HG03039 (cell line): ENCODE measurements around the gene GRIK4.
"Not testable (repeated sequence)": the region's sequence is repeated elsewhere in the genome, so short reads cannot be mapped to it uniquely, and the experiment has no call there.

ENCODE experiments used
- ATAC-seq: cut with Tn5 transposase; IDR thresholded peaks from one replicate; pipeline ENCODE4 v1.9.1; 2021; ENCODE audit warnings: mild to moderate bottlenecking, moderate library complexity; ENCODE audit not compliant: unreplicated experiment

GRIK4 gene, protein sequence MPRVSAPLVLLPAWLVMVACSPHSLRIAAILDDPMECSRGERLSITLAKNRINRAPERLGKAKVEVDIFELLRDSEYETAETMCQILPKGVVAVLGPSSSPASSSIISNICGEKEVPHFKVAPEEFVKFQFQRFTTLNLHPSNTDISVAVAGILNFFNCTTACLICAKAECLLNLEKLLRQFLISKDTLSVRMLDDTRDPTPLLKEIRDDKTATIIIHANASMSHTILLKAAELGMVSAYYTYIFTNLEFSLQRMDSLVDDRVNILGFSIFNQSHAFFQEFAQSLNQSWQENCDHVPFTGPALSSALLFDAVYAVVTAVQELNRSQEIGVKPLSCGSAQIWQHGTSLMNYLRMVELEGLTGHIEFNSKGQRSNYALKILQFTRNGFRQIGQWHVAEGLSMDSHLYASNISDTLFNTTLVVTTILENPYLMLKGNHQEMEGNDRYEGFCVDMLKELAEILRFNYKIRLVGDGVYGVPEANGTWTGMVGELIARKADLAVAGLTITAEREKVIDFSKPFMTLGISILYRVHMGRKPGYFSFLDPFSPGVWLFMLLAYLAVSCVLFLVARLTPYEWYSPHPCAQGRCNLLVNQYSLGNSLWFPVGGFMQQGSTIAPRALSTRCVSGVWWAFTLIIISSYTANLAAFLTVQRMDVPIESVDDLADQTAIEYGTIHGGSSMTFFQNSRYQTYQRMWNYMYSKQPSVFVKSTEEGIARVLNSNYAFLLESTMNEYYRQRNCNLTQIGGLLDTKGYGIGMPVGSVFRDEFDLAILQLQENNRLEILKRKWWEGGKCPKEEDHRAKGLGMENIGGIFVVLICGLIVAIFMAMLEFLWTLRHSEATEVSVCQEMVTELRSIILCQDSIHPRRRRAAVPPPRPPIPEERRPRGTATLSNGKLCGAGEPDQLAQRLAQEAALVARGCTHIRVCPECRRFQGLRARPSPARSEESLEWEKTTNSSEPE

DNA sequence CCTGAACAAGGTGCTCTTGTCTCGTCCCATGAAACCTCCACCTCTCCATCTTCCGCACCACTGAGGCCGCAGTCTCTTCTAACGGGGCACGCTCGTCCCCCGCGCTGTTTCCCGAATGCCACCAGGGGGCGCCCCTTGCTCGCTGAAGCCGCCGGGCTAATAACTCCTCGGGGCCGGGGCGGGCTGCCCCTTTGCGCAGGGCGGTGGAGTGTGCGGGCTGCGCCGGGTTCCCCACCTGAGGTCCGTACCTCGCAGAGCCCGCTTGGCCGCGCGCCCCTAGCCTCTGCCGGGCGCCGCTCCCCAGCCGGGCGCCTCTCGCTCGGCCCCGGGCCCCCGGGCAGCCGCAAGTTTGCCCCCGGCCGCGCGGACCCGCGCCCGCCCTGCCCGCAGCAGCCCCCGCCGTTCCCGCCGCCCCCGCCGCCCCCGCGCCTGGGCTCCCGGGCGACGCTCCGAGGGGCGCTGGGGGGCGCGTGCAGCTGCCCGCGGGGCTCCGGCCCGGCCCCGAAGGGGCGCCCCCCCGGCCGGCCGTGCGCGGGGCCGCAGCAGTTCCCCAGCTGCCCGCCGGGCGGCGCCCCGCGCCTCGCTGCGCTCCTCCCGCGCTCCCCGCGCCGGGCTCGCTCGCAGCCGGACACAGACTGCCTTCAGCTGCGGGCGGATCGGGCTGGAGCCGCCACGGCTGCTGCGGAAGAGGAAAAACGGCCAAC, at the start of gene GRIK4:
TSS of gene GRIK4 (plus strand) at position 633 of the 704 bp plus-strand sequence. CDS start 148,571 bp downstream, outside the sequence.
- ATAC-seq = peak; percentile 79

DNA sequence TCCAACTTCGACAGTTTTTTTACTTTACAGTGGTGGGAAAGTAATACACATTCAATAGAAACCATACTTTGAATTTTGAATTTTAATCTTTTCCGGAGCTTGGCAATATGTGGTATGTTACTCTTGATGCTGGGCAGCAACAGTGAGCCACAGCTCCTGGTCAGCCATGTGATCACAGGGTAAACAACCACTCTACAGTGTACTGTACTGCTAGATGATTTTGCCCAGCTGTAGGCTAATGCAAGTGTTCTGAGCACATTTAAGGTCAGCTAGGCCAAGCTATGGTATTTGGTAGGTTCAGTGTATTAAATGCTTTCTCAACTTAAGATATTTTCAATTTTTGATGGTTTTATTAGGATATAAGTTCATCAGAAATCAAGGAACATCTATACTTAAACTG, 48.7 kb upstream of the GRIK4 start:
- ATAC-seq = no peak

DNA sequence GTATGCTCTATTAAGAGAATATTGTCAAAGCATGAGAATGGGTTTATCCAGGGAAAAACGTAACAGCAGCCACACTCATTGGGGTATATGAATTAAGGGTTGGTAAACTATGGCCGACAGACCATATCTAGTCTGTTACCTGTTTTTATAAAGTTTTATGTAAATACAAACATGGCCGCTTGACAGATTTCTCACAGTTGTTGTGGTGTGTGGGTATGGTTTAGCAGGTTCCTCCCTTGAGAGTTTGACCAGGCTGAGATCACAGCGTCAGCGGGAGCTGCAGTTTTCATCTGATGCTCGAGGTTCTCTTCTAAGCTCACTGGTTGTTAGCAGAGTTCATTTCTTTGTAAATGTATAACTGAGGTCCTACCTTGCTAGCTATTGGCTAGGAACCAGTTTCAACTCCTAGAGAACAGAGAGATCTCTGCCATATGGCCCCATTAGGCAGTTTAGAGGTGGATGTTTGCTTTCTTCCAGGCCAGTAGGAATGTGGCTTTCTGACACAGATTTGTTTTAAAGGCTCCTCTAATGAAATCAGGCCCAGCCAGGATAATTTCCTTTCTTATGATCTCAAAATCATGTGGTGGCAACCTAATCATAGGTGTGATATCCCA, 45.5 kb upstream of the GRIK4 start:
- no peak for ATAC-seq

DNA sequence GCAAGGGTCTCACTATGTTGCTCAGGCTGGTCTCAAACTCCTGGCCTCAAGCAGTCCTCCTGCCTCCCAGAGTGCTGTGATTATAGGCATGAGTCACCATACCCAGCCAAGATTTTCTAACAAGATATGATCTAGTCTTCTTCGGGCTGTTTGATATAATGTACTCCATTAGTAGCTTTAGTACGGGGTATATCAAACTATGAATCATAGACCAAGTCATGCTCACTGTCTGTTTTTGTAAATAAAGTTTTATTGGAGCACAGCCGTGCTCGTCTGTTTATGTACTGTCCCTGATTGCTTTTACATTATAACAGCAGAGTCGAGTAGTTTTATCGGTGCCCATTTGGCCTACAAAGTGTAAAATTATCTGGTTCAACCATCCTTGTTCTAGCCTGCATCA, 43.9 kb upstream of the GRIK4 start:
- no peak for ATAC-seq

DNA sequence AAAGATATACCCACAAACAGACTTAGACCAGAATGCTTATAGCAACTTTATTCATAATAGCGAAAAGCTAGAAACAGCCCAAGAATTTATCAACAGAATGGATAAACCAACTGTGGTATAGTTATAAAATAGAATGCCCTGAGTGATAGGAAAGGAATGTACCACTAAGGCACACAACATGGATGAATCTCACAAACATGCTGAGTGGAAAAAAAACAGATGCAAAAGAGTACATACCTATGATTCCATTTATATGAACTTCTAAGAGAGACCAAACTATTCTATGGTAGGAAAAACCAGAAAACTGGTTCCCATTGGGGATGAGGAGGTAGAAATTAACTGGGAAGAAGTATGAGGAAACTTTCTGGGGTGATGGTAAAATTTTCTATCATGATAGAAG, 40.4 kb upstream of the GRIK4 start:
- ATAC-seq = no peak

DNA sequence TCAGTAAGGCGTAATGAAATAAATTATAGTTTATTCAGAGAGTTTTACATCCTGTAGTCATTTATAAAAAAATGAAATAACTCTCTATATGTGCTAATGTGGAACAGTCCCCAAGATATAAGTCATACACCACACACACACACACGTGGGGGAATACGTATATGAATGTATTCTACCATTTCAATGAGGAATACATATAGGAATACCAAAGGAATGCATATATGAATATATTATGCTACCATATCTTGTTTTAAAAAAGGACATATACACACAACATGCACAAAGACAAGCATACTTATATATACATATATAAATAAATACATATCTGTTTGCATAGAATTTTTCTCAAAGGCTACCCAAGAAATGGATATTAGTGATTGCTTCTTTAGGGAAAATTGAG, 39.6 kb upstream of the GRIK4 start:
- no peak for ATAC-seq

DNA sequence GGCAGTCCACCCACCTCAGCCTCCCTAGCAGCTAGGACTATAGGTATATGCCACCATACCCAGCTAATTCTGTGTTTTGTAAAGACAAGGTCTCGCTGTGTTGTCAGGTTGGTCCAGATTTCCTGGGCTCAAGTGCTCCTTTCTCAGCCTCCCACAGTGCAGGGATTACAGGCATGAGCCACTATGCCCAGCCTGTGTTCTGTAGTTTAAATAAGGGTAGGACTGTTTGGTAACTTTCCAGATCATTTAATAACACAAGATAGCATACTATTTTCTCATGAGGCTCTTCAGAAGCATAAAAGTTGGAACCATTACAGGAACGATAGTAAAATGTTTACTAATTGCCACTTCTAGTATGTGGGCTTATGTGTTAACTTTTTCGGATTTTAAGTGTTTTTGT, 38.0 kb upstream of the GRIK4 start:
- no peak for ATAC-seq

DNA sequence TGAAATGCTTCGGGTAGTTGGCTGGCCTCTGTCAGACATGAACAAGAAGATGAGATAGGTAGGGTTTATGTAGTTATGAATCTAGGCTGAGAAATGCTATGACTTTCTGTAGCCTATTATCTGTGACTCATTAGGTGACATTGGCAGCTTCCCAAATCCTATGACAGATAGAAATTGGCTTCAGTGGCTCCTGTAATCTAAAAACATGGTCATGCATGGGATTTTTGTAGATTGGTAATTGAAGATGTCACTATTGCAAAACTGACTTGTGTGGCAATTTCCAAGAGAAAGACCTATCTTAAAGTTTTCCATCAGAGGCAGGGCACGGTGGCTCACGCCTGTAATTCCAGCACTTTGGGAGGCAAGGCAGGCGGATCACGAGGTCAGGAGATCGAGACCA, 29.4 kb upstream of the GRIK4 start:
- no peak for ATAC-seq

DNA sequence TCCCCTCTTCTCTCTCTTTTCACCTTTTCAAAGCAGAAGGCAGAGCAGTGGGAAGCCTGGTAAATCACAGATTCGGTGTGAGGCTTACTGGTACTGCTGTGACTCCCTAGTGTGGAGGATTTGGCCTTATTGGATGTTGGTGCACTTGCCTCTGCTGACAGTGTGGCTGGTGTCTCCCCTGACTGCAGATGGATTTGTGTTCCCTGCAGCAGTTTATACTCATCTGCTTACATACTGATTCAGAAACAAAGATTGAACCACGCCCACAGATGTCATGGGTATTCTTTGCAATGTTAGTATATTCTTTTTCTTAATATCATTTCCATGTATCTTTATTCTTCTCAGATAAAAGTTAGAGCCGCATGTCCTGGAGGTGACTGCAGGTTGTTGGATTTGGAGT, 26.8 kb upstream of the GRIK4 start:
- no peak for ATAC-seq

DNA sequence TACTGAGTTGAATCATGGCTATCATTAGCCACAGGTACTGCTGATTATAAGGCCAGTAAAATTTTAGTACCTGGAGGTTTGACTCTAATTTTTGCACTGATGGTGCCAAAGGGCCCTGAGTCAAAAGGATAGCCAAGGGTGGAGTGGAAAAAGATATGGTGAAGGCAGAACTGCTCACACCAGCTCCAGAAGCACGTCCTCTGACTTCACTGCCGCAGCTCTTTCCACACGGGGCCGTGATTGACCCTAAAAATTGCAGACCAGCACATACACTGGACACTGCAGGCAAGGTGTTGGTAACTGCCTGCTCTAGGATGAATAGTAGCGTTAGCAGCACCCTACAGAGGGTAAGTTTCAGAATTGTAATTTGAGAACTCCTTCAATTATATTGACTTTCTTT, 25.4 kb upstream of the GRIK4 start:
- ATAC-seq = no peak

DNA sequence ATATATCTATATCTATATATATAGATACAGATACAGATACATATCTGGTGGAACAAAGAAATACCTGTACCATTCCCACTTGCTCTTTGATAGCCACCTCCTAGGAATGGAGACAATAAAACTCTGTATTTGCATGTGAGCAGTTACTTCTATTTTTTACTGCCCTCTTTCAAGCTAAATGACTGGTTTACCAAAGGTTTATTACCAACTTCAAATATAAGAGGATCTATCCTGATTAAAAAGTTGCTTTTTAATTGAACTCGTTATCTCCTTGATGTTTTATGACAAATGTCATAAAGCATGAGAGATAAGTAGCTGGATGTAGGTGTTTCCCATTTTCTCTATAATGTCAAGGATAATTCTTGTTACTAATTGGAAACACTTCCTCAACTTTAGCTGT, 21.7 kb upstream of the GRIK4 start:
- ATAC-seq = no peak

DNA sequence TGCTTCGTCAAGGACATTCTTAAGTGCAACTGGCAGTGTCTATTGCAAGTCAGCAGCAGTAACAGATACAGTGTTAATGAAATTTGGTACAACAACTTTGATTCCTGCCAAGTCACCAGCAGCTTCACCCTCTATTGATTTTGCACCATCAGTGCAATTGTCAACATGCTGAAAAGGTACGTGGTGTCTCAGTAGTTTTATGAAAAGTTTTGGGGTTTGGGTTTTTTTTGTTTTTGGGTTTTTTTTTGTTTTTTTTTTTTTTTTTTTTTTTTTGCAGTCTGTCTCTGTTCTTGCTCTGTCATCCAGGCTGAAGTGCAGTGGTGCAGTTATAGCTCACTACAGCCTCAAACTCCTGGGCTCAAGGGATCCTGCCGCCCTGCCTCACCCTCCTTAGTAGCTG, 19.1 kb upstream of the GRIK4 start:
- ATAC-seq = no peak

DNA sequence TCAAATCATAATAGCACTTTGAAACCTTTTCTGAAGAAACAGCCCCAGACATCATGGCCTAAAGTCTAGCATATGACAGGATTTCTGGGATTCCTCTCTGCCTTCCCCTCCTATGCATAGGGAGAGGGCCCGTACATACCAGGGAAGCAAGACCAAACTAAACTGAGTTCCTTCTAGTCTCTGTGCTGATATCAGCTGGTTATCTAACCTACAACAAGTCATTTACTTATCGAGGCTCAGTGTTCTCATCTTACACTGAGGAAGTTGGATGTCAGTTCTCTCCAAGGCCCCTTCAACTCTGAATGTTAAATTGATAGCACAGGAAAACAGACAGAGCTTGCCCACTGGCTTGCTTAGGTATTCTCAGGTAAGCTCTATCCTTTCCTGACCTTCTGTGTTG, 17.0 kb upstream of the GRIK4 start:
- ATAC-seq = no peak

DNA sequence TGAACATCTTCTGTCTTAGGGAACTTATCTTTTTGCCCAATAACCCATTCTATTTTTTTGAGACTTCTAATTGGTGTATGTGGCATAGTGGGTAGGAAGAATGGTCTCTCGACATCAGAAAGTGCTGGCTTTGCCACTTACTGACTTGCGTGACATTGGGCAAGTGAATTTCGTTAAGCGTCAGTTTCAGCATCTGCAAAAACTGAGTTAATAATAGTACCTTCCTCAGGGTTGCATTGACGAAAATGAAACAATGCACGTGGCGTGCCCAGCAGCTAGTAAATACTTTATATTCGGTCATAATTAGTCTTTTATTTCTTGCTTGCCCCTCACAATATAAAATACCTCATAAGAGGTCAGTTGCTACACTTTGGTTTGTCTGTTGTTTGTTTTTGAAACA, 12.5 kb upstream of the GRIK4 start:
- no peak for ATAC-seq

DNA sequence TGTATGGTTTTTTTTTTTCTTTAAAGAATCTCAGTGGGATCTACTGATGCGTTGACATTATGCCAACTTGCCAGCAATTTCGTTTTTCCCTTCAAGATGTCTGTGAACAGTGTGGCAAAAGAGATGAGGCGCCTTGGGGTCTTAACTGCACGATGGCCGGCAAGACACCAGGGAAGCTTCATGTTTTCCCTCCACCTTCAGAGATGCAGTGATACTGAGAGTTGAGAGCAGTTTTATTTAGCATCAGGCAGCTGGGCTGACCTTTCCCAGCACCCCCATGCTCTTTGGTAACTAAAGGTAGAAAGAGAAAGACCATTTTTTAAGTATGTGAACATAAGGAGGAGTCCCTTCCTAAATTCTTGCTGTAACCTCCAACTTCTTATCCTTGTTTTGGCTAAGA, 11.7 kb upstream of the GRIK4 start:
- no peak for ATAC-seq

DNA sequence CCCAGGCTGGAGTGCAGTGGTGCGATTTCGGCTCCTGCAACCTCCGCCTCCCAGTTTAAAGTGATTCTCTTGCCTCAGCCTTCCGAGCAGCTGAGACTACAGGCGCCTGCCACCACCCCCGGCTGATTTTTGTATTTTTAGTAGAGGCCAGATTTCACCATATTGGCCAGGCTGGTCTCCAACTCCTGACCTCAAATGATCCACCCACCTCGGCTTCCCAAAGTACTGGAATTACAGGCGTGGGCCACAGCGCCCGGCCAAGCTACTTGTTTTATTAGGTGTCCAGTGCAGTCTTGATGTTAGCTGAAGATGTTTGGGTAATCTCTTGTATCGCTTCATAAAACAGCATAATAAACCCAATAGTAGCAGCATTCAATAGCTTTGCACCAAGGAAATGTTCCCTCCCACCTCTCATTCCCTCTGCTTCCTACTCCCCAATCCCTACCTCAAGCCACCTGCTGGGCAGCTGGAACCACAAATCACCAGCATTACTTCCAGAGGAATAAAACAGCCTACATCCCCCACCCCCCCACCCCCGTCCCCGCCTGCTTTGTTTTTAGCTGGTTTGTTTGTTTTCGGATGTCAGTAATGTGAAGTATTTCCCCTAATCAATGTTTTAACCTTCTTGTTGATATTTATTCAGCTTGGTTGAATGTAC, 11.0 kb upstream of the GRIK4 start:
- no peak for ATAC-seq

DNA sequence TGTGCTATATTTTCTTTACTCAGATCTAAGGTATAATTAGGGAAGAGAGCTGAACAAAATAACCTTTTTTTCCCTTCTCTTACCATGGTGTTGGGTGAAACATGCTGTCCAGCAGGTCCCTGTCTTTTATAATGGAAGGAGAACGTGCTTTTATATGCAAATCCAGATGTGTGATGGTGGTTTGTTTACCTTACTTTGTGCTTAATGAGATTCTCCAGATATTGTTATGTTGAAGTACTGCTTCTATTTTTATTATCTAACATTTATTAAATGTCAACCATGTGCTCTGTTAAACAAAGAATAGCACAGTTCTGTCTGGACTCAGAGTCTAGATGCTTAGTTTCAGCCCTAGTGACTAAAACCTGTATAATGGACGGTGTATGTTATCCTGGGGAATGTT, 10.1 kb upstream of the GRIK4 start:
- ATAC-seq = no peak

DNA sequence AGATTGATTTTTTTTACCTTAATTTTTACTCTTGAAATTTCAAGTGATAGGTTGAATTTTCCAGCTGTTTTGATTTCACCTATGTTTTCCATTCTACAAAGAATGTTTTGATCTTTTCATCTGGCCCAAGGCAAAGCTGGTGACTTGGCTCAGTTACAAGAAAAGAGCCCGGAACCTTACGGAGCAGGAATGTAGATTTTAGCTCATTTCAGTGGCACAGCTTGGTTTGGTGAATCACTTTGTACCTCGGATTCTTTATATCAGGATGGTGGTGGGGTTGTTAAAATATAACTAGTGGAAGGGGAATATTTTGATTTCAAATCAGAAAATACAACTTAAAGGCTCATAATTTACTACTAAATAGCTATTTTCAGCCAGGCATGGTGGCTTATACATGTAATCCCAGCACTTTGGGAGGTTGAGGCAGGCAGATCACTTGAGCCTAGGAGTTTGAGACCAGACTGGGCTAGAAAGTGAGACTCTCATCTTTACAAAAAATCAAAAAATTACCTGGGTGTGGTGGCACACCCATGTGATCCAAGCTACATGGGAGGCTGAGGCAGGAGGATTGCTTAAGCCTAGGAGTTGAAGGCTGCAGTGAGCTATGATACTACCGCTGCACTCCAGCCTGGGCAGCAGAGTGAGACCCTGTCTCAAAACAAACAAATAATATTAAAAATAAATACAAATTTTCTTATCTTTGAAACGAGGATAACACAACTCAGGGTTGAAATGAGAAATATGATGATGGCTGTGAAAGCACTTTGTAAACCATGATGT, 9.4 kb upstream of the GRIK4 start:
- no peak for ATAC-seq

DNA sequence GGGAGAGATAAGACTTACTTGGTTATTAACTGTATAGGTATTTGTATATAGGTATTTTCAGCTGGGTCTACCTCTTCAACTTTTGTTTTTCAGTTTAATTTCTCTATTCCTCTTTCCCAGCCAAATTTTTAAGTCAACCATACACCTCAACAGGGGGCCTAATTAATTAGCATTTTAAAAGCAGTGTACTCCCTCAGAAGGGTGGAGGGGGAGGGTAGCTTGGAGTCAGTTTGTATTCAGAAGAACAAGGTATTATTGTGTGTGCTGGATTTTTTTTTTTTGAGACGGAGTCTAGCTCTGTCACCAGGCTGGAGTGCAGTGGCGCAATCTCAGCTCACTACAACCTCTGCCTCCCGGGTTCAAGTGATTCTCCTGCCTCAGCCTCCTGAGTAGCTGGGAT, 8.0 kb upstream of the GRIK4 start:
- ATAC-seq = not testable (repeated sequence)
